Measurements from ENCODE around the gene CDKAL1.

GRCh38 chr6:20589266-20589665 is 55.0 kb downstream of the CDKAL1 start:
- TF ChIP-seq YY1 (IDR thresholded peaks at IDR 0.05; ENCODE audit: insufficient read depth, insufficient read length) (no peak), SUZ12 (IDR thresholded peaks at IDR 0.05; ENCODE audit: extremely low read depth, insufficient read depth, insufficient read length) (no peak), ZNF274 (IDR thresholded peaks at IDR 0.05; ENCODE audit: low read depth, low read length) (no peak)
